HL-60 (cell line): Measurements from ENCODE around the gene CSN3.

Experiments used
- TF ChIP-seq, protein P1 (sequence below): IDR thresholded peaks from 2 replicates; pipeline ENCODE4 v1.6.1; 2012; ENCODE audit warnings: low read depth; ENCODE audit not compliant: insufficient replicate concordance
- TF ChIP-seq, protein P2 (sequence below): IDR thresholded peaks from one replicate; pipeline ENCODE4 v1.5.1; 2011; ENCODE audit warnings: low read length, control low read depth, inconsistent platforms; ENCODE audit not compliant: insufficient read depth

DNA sequence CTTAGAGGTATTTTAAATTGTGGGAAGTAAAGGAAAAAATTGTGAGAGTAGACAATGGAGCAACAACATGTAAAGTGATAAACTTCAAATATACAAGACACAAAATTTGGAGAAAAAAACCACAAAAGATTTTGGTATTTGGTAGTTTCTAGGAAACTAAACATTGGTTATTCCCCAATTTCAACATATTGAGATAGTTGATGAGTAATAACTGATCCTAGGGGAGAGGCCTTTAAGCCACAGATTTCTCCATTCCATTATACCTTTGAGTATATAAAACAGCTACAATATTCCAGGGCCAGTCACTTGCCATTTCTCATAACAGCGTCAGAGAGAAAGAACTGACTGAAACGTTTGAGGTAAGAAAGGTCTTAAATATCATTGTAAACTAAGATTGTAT, 16.6 kb upstream of the CSN3 start, which contains the start of gene FDCSP:
- TF ChIP-seq, protein P1, sequence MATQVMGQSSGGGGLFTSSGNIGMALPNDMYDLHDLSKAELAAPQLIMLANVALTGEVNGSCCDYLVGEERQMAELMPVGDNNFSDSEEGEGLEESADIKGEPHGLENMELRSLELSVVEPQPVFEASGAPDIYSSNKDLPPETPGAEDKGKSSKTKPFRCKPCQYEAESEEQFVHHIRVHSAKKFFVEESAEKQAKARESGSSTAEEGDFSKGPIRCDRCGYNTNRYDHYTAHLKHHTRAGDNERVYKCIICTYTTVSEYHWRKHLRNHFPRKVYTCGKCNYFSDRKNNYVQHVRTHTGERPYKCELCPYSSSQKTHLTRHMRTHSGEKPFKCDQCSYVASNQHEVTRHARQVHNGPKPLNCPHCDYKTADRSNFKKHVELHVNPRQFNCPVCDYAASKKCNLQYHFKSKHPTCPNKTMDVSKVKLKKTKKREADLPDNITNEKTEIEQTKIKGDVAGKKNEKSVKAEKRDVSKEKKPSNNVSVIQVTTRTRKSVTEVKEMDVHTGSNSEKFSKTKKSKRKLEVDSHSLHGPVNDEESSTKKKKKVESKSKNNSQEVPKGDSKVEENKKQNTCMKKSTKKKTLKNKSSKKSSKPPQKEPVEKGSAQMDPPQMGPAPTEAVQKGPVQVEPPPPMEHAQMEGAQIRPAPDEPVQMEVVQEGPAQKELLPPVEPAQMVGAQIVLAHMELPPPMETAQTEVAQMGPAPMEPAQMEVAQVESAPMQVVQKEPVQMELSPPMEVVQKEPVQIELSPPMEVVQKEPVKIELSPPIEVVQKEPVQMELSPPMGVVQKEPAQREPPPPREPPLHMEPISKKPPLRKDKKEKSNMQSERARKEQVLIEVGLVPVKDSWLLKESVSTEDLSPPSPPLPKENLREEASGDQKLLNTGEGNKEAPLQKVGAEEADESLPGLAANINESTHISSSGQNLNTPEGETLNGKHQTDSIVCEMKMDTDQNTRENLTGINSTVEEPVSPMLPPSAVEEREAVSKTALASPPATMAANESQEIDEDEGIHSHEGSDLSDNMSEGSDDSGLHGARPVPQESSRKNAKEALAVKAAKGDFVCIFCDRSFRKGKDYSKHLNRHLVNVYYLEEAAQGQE = no peak
- TF ChIP-seq, protein P2, sequence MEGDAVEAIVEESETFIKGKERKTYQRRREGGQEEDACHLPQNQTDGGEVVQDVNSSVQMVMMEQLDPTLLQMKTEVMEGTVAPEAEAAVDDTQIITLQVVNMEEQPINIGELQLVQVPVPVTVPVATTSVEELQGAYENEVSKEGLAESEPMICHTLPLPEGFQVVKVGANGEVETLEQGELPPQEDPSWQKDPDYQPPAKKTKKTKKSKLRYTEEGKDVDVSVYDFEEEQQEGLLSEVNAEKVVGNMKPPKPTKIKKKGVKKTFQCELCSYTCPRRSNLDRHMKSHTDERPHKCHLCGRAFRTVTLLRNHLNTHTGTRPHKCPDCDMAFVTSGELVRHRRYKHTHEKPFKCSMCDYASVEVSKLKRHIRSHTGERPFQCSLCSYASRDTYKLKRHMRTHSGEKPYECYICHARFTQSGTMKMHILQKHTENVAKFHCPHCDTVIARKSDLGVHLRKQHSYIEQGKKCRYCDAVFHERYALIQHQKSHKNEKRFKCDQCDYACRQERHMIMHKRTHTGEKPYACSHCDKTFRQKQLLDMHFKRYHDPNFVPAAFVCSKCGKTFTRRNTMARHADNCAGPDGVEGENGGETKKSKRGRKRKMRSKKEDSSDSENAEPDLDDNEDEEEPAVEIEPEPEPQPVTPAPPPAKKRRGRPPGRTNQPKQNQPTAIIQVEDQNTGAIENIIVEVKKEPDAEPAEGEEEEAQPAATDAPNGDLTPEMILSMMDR = no peak
